HG02870 (cell line): Measurements from ENCODE around the gene ITPR1.

Experiments
- ATAC-seq: cut with Tn5 transposase; IDR thresholded peaks from one replicate; pipeline ENCODE4 v1.9.1; 2021; ENCODE audit warnings: mild to moderate bottlenecking, moderate library complexity; ENCODE audit not compliant: unreplicated experiment

Gene ITPR1

DNA sequence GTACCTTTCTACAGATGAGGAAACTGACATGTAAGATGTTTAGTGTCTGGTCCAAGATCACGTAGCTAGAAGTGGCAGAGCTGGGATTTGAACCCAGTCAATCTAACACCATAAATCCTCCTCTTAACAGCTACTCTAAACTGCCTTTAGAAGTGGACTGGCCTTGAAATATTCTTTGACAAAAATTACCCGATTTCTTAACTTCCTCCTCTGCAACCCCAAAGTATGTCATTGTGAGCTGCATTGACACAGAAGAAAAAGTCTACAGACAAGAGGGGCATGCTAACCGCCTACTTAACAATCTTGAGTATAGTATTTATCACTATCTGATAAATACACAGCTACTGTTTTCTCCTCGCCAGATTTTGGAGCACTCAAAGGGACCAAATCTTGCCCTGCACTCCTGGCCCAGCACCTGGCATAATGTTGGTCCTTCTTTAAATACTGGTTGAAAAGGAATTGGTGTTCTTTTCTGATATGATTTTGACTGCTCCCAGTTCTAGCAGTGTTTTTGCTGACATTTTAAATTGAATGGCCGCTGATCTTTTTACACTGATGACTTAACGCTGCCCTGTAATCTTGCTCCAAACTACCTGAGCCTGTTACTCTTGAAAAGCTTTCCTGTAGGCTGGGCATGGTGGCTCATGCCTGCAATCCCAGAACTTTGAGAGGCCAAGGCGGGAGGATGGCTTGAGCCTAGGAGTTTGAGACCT, 36.9 kb downstream of the ITPR1 start:
- ATAC-seq: no peak

DNA sequence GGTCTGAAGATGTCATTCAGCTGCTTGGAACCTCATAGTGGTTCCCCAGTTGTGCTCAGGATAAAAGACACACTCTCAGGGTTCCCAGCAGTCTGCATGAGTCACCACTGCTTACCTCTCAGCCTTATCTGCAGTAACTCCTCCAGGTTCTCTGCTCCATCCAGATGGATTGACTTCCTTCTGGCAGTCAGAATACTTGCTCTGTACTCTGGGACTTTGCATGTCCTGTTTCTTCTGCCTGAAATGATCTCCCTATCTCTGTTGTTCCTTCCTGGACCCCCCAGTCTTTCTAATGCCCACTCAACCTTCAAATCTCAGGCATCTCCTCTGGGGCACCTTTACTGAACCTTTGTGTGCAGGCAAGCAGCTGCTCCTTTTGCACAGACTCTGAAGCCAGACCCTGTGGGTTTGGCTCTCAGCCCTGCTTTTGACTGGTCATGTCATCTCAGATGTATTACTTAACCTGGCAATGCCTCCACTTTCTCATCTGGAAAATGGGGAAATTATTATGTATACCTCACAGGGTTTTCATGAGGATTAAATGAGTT, 38.4 kb downstream of the ITPR1 start:
- ATAC-seq: no peak

DNA sequence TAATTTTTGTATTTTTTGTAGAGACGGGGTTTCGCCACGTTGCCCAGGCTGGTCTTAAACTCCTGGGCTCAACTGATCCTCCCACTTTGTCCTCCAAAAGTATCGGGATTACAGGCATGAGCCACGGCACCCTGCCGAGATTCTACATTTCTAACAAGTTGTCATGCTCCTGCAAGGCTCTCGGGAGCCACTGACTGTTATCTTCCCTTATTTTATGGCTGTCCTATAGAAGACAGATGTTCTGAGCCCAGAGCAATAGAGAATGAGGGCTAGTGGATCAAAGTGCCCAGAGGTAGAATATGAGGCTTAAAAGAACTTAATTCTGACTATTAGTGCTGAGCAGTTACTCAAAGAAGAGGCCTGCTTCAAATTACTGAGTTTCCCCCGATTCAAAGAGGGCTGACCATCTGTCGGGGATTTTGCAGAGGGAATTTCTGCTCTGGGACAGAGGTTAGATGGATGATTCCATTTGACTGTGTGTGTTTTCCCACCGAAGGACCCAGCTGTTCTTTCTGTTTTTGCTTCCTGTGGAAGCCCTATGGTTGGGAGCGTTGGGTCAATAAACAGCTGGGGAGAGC, 39.5 kb downstream of the ITPR1 start:
- ATAC-seq: no peak

DNA sequence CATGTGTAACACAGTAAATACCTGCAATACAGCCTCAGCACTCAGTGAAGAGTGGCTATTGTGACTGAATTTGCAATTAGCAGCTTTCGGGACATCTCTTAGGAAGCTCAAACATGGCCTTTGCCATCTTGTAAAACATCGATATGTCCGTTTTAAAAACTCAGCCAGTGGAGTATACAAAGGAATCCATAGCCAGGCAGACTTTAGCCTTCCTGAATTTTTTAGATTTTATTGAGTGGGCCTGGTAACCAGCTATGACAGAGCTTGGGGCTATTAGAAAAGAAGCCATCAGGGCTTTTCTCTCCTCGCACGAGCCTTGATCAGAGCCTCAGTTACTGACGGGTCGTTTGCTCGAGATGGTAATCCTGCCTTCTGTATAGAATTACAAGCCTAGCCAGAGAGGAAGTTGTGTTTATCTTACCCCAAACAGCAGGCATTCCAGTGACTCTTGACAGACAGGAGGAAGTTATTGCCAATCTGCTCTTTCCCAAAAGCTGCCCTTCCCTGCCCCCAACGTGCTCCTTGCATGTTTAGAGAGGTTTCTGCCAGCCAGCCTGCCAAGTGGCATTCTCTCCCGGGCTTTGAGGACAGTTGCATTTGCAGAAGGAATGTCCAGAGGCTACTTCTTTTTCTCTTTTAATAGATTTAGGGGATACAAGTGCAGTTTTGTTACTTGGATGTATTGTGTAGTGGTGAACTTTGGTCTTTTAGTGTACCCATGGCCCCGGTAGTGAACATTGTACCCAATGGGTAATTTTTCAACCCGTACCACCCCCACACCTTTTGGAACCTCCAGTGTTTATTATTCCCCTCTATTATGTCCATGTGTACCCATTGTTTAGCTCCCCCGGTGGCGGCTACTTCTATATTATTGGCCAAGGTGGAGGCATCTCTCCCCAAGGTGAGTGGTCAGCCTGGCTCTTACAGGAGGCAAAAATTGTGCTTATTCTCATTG, 40.6 kb downstream of the ITPR1 start:
- ATAC-seq: no peak

DNA sequence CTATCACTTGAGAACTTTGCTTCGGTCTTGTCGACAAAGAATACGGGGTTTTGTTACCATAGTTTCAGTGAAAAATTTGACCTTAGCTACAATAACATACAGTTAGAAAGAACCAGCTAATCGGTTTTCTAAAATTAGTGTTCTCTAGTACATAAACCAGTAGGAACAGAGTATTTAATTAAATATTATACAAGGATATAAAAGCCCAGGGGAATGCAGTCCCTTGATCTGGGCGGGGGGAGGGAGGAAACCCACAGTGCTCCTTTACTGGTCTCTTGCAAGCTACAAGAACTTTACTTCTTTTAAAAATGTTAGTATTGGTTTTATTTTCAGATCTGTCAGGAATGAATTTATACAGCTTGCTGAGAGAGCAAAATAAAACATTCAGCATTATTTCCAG, 41.8 kb downstream of the ITPR1 start:
- ATAC-seq: no peak

DNA sequence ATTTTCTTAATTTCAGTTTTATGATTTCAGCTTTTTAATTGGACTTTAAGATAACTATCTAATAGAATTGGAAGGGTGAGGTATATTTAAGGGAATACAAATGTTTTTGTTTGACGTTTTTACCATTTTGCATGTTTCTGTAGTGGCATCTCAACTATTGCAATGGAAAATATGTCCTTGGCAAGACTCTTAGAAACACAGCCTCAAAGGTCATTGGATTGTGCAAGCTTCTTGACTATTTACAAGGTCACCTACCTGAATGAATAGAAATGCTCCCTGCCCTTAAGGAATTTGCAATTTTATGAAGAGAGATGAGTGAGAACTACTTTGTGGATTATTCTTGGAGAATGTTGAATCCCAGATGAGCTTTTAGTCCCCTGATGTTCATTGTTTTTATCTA, 43.1 kb downstream of the ITPR1 start:
- ATAC-seq: no peak

DNA sequence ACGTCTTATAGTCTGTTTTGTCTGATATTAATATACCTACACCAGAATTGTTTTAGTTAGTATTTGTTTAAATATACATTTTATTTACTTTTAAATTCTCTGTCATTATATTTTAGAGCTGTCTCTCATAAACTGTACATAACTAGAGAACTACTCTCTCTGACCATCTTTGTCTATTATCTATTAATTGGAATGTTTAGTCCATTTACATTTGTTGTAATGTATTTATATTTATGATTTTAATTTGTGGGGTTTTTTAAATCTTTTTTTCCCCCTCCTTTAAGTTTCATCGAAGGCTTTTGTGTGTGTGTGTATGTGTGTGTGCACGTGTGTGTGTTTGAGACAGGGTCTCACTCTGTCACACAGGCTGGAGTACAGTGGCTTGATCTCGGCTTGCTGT, 47.1 kb downstream of the ITPR1 start:
- no peak for ATAC-seq

DNA sequence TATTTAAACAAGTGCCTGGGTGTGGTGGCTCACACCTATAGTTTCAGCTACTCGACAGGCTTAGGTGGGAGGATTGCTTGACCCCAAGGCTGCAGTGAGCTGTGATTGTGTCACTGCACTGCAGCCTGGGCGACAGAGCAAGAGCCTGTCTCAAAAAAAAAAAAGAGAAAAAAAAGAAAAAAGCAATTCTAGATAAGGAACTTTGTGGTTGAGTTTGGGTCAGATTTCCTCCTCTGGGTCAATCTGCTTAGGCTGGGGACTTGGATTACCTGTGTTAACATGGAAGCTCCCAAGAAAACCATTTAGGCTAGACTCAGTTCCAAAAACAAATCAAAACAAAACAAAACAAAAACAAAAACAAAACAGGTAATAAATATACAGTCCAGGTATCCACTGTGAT, 50.0 kb downstream of the ITPR1 start:
- no peak for ATAC-seq

DNA sequence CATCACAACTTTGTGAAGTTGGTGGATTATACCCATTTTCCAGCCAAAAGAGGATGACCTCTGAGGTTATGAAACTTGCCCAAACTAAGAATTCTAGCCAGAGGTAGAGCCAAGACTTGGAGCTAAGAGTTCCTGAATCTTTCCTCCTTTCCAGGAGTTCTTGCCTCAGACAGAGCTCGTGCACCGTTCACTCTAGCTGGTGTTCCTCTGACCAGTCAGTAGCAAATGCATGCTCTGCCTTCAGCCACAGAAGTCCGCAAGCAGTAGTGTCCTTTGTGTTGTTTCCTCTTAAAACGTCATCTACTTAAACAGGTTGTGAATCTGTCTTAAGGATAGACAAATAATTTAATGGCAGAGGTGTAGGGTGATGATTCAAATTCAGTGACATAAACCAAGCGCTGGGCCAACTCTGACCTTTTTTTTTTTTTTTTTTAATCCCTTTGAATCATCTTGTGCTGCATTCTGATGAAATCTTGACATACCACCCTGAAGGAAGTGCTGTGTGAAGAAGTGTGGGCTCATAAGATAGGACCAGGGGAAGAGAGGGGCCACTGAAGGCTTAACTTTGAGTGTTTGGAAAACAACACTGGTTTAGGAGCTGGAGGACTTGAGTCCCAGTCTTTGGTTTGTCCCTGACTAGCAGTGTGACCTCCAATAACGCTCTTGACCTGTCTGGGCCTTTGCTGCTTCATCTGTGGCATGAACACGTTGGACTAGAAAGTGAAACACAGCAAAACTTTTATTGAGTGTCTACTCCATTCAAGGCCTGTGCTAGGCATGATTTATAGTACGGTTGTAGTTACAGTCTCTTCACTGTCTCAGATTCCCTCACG, 53.4 kb downstream of the ITPR1 start:
- ATAC-seq: no peak

DNA sequence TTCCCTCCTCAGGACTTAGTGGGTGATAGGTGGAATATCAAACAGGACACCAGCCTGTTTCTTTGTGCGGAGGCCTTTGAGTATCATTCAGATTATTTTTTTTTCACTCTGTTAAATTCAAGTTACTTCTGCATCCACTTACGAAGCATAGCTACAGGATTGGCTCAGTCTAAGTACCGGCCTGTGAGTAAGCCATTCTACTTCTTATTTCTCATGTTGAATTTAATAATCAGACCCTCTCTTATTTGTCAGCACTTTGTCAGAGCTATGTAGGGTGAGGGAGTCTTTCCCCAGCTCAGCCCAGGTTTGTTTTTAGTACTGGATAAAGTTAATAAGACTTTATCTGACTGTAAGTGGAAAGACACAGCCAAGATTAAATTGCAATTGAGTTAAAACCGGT, 54.7 kb downstream of the ITPR1 start:
- ATAC-seq: no peak

DNA sequence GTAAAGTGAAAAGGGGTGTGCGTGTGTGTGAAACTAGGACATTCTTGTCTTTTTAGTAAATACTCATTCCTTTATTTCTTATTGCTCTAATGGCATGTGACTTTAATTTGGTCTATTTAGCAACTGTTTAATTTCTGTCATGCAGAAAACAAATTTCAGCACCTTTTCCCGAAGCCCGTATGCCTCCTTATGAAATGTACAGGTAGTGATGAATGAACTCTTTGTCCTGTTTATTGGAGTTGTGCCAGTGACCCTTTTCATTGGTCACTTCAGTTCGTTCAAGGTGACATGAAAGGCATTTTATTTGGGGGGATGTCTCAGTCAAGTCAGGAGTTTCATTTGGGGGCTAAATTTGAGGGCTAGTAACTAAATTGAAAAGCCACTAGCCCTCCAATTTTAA, 55.2 kb downstream of the ITPR1 start:
- no peak for ATAC-seq

DNA sequence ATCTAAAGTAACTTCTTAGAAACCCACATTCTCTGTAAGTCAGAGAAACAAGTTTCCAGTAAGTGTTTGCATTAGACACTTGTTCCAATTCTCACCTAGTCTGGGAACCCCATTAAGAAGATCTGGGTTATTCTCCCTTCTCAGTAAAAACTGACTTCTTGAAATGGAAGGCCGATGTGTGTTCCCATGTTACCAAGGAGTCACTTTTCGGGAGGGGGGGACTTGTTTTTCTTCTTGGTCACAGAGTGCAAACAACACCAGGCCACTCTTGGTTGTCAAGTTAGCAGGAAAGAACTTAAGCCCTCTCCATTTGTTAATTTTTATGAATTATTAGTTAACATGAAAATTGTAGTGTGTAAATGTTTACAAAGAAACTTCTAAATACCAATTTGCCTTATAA, 55.6 kb downstream of the ITPR1 start:
- ATAC-seq: no peak

DNA sequence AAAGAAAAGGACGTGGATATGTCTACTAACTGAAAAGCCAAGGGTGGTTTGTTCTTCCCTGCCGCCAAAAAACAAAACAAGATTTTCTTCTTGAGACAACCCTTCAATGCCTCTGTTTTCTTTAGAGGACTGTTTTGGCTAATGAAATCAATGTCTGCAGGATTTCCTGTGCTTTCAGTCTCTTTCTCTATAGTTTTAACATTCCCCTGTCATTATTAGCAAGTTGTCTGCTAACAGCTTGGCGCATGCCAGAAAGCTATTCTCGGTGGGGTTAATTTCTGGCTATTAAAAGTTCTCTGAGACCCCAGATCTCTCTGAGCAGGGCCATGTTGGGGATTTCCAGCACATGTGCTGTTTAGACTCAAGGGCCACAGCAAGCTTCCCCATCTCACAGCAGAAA, 56.7 kb downstream of the ITPR1 start:
- ATAC-seq: no peak

DNA sequence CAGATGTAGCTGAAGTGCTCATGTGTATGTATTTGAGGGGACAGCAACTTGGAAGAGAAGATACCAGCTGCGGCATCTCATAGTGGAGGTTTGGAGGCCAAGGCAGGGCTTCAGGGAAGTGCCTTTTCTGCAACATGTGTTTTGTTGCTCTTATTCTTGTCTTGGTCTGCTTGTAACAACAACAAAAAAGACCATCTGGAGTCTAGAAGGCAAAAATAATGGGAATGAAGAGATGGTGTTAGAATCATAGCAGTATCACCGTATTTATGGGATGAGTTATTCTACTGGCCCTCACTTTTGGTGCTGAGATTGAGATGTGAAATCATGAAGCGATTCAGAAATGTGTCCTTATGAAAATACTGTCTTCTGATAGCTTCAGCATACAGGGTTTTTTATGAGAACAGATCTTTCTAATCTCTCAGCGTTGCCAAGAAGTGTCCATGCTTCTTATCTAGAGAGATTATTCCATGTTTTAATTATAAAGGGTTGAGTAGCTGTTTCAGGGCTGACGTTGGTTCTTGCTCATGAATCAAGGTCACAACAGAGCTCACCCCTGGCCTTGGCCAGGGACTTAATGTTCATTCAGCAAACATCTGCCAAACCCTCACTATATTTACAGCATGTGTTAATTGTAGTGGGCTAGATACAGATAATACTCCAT, 58.0 kb downstream of the ITPR1 start:
- ATAC-seq: no peak

DNA sequence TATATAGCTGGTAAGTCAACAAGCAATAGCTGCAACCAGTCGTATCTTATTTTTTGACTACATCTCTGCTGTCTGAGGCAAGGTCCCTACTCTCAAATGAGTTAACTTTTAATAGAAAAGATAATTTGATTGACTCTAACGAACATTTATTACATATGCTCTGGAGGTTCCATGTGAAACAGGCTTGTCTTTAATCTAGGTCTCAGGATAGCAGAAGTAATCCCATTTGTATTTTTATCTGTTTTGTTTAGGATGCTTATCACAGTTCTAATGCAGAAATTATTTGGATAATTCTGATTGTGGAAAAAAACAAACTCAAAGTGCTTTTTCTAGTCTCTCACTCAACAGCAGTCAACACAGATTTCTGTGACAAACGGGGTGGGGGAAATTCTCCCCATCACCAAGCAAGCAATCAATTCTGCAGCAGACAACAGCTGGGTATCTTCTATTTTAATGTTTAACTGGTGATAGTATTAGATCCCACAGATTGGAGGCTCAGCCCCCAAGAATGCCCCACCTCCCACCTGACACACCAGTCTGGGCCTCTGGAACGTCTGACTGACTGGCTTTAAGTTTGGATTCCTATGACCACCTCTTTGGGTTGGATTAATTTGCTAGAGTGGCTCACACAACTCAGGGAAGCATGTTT, 58.8 kb downstream of the ITPR1 start:
- ATAC-seq: no peak

DNA sequence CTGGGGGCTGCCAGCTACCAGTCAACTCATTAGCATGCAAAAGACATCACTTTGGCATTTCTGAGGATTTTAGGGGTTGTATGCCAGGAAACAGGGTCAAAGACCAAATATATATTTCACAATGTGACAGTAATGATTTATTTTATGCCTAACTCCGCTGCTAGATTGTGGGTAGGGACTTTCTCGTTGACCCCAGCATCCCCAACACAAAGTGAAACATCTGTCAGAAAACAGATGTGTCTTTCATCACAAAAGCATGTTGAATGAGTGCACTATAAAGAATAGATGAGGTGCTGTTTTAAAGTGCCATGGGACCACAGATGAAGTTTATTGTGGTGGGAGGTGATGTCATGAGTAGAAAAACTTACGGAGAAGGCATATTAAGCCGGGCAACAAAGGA, 59.7 kb downstream of the ITPR1 start:
- ATAC-seq: no peak

DNA sequence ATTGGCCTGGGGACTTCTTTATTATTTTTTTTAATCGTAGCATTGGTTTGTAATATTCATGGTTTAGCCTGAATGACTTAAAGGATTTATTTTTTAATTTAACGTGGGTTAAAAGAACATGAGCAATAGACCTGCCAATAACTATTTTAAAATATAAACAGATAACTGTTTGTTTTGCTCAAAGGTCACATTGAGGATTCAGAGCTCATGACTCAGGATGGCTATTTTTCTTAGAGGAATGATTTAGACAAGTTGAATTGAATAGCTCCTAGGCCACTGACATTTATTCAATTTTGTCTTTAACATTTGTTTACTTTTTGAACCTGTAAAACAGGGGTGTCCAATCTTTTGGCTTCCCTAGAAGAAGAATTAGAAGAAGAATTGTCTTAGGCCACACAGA, 68.5 kb downstream of the ITPR1 start:
- no peak for ATAC-seq

DNA sequence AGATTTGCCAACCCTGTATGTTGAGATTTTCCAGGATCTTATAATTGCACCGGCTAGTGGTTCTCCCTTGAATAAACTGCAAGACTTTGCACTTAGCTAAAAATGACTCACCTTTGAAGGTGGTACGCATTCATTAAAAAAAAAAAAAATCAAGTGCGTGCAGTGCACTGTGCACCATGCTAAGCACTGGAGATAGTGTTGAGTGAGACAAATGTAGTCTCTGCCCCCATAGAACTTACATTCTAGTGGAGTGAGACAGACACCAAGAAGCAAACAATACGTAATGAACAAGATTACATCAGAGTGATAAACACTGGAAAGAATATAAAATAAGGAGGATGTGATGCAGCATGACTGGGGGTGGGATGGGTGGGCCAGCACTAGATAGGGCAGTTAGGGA, 69.4 kb downstream of the ITPR1 start:
- no peak for ATAC-seq

DNA sequence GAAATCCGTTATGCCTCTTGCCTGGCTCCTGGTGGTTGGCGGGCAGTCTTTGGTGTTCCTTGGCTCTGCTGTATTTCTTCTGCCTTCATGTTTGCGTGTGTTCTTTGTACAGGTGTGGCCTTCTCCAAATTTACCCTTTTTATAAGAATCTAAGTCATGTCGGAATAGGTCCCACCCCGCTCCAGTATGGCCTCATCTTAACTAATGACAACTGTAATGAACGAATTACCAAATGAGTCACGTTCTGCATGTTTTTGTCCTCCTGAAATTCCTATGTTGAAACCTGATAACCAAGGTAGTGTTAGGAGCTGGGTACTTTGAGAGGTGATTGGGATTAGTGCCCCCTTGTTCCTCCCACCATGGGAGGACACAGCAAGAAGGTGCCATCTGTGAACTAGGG, 71.1 kb downstream of the ITPR1 start:
- no peak for ATAC-seq
